H9 (cell line): ENCODE results near the gene CALN1. TPM values are rescaled to one million over a fixed set of nuclear protein-coding genes. Genes with fewer than 3 reads are reported as not detected.

Experiments used
- DNase-seq: peaks from one replicate; pipeline ENCODE4 v3.0.0-alpha.2; 2017
- H2AFZ ChIP-seq: one replicate; pipeline ENCODE4 v1.6.1; 2013; ENCODE audit warnings: mild to moderate bottlenecking, low read length, control low read depth, moderate library complexity
- H2AK5ac ChIP-seq: 2 replicates; pipeline ENCODE4 v1.6.1; 2013; ENCODE audit warnings: low read length, control low read depth, mixed read lengths; ENCODE audit not compliant: insufficient read length
- H2BK120ac ChIP-seq: one replicate; pipeline ENCODE4 v1.6.1; 2013; ENCODE audit warnings: low read depth, mild to moderate bottlenecking, low read length, control low read depth, inconsistent platforms; ENCODE audit not compliant: poor library complexity, severe bottlenecking
- H2BK12ac ChIP-seq: 2 replicates; pipeline ENCODE4 v1.6.1; 2013; ENCODE audit warnings: low read length, control low read depth, mixed read lengths, low read depth; ENCODE audit not compliant: insufficient read length
- H2BK15ac ChIP-seq: 2 replicates; pipeline ENCODE4 v1.6.1; 2013; ENCODE audit warnings: low read depth, low read length, control low read depth
- H2BK20ac ChIP-seq: one replicate; pipeline ENCODE4 v1.6.1; 2013; ENCODE audit warnings: low read depth, mild to moderate bottlenecking, low read length, control low read depth, inconsistent platforms; ENCODE audit not compliant: poor library complexity, severe bottlenecking
- H2BK5ac ChIP-seq: 2 replicates; pipeline ENCODE4 v1.6.1; 2013; ENCODE audit warnings: low read length, control low read depth, mixed read lengths; ENCODE audit not compliant: insufficient read length
- H3K14ac ChIP-seq: 2 replicates; pipeline ENCODE4 v1.6.1; 2013; ENCODE audit warnings: low read length, control low read depth; ENCODE audit not compliant: insufficient read depth
- H3K18ac ChIP-seq: 2 replicates; pipeline ENCODE4 v1.6.1; 2013; ENCODE audit warnings: low read depth, mild to moderate bottlenecking, mixed read lengths, low read length, control low read depth; ENCODE audit not compliant: insufficient read length
- H3K23ac ChIP-seq: 2 replicates; pipeline ENCODE4 v1.6.1; 2013; ENCODE audit warnings: low read length, control low read depth, mixed read lengths, low read depth; ENCODE audit not compliant: insufficient read length
- H3K23me2 ChIP-seq: 2 replicates; pipeline ENCODE4 v1.6.1; 2013; ENCODE audit warnings: low read depth, mild to moderate bottlenecking, mixed read lengths, low read length, control low read depth; ENCODE audit not compliant: insufficient read length, poor library complexity, severe bottlenecking
- H3K27ac ChIP-seq: 2 replicates; pipeline ENCODE4 v1.5.1; 2013; ENCODE audit warnings: low read length, control low read depth, mixed read lengths, low read depth; ENCODE audit not compliant: insufficient read length
- H3K27me3 ChIP-seq: 2 replicates; pipeline ENCODE4 v1.6.1; 2013; ENCODE audit warnings: low read length, control low read depth, inconsistent platforms; ENCODE audit not compliant: insufficient read depth
- H3K4ac ChIP-seq: 2 replicates; pipeline ENCODE4 v1.6.1; 2013; ENCODE audit warnings: low read depth, mild to moderate bottlenecking, control low read depth, inconsistent platforms, low read length, moderate library complexity
- H3K4me1 ChIP-seq: 2 replicates; pipeline ENCODE4 v1.6.1; 2013; ENCODE audit warnings: low read length, control low read depth, inconsistent platforms; ENCODE audit not compliant: insufficient read depth
- H3K4me2 ChIP-seq: 2 replicates; pipeline ENCODE4 v1.6.1; 2013; ENCODE audit warnings: low read length, control low read depth, mixed read lengths; ENCODE audit not compliant: insufficient read length, insufficient read depth
- H3K56ac ChIP-seq: 2 replicates; pipeline ENCODE4 v1.6.1; 2013; ENCODE audit warnings: low read depth, mild to moderate bottlenecking, mixed read lengths, low read length, control low read depth; ENCODE audit not compliant: insufficient read length
- H3K79me1 ChIP-seq: 2 replicates; pipeline ENCODE4 v1.6.1; 2013; ENCODE audit warnings: low read depth, mild to moderate bottlenecking, moderate library complexity, low read length, control low read depth, inconsistent platforms; ENCODE audit not compliant: insufficient read depth, poor library complexity, severe bottlenecking
- H3K79me2 ChIP-seq: 2 replicates; pipeline ENCODE4 v1.6.1; 2013; ENCODE audit warnings: low read length, control low read depth, inconsistent platforms; ENCODE audit not compliant: insufficient read depth
- H3K9ac ChIP-seq: 2 replicates; pipeline ENCODE4 v1.6.1; 2013; ENCODE audit warnings: low read length, control low read depth, mixed read lengths; ENCODE audit not compliant: insufficient read length; ENCODE audit errors: extremely low read depth
- H3K9me3 ChIP-seq: one replicate; pipeline ENCODE4 v1.6.1; 2013; ENCODE audit warnings: low read depth, low read length, inconsistent platforms; ENCODE audit not compliant: control insufficient read depth
- H3T11ph ChIP-seq: one replicate; pipeline ENCODE4 v1.6.1; 2013; ENCODE audit warnings: mild to moderate bottlenecking, low read length, control low read depth, inconsistent platforms
- H4K20me1 ChIP-seq: one replicate; pipeline ENCODE4 v1.6.1; 2013; ENCODE audit not compliant: control insufficient read depth, insufficient read length, insufficient read depth
- H4K5ac ChIP-seq: 2 replicates; pipeline ENCODE4 v1.6.1; 2013; ENCODE audit warnings: low read depth, mild to moderate bottlenecking, mixed read lengths, low read length, control low read depth; ENCODE audit not compliant: insufficient read length
- H4K8ac ChIP-seq: replicated peaks from 2 replicates; pipeline ENCODE4 v1.6.1; 2013; ENCODE audit warnings: low read length, control low read depth, mixed read lengths, low read depth; ENCODE audit not compliant: insufficient read length
- H4K91ac ChIP-seq: 2 replicates; pipeline ENCODE4 v1.6.1; 2013; ENCODE audit warnings: low read depth, mild to moderate bottlenecking, moderate library complexity, mixed read lengths, low read length, control low read depth; ENCODE audit not compliant: insufficient read length
- H3K27ac Mint-ChIP-seq, 3 experiments: 2 replicates in 2 of 3; 3 replicates in 1 of 3; pipeline ENCODE4 v1.8.0; 2020 to 2021; ENCODE audit warnings: mixed read lengths in 3 of 3, mild to moderate bottlenecking in 1 of 3, moderate library complexity in 1 of 3
- H3K27me3 Mint-ChIP-seq: 2 replicates; pipeline ENCODE4 v1.8.0; 2021; ENCODE audit warnings: low read depth, mild to moderate bottlenecking, moderate library complexity, mixed read lengths
- H3K36me3 Mint-ChIP-seq, 3 experiments: 2 replicates in 2 of 3; 3 replicates in 1 of 3; pipeline ENCODE4 v1.8.0; 2020 to 2021; ENCODE audit warnings: low read depth in 3 of 3, mixed read lengths in 3 of 3; ENCODE audit not compliant: insufficient read depth in 1 of 3
- H3K4me1 Mint-ChIP-seq, 2 experiments: 2 replicates each; pipeline ENCODE4 v1.8.0; 2020; ENCODE audit warnings: mixed read lengths in 2 of 2
- H3K4me3 Mint-ChIP-seq, 2 experiments: 2 replicates in 1 of 2; 3 replicates in 1 of 2; pipeline ENCODE4 v1.8.0; 2020 to 2021; ENCODE audit warnings: mild to moderate bottlenecking in 2 of 2, mixed read lengths in 2 of 2, moderate library complexity in 1 of 2
- H3K9me3 Mint-ChIP-seq, 2 experiments: 2 replicates in 1 of 2; 3 replicates in 1 of 2; pipeline ENCODE4 v1.8.0; 2020; ENCODE audit warnings: mild to moderate bottlenecking in 2 of 2, mixed read lengths in 2 of 2, moderate library complexity in 1 of 2
- CTCF ChIP-seq: fragments of 200-600 bp; sonication (generic); conservative IDR thresholded peaks from 3 replicates; pipeline ENCODE4 v1.8.0; 2021; ENCODE audit warnings: antibody characterized with exemption, mild to moderate bottlenecking
- WGBS: extraction: QIAGEN DNeasy Blood & Tissue Kit; methylation state at CpG from one replicate; pipeline ENCODE4 v1.1.7; 2013; ENCODE audit warnings: missing lambda C conversion rate, low lambda C conversion rate, mixed read lengths; ENCODE audit not compliant: insufficient read length; ENCODE audit errors: extremely low coverage; 5-methylcytosine and 5-hydroxymethylcytosine counted together
- total RNA-seq: library from RNA; stranded (reverse); gene quantifications from 2 replicates; pipeline ENCODE4 v1.2.1, GENCODE V29; 2021

CALN1 gene
- total RNA-seq, 1 experiment from 2014 or later: 2.8 TPM

GRCh38 chr7:72217151-72217550 lies 195.0 kb downstream of the CALN1 start:
- H3T11ph ChIP-seq: no peak overlapping the region
- Mint-ChIP-seq H3K9me3 (peaks cover 0 to 2% of the 10 kb centered on the region in 2 experiments; a peak in 1 of 5 replicates), H3K4me1 (peaks cover 0 to 4% of the 10 kb centered on the region in 2 experiments; a peak in 2 of 4 replicates), H3K27me3 (no peaks in the 10 kb centered on the region), H3K4me3 (no peak overlapping the region), H3K27ac (no peak overlapping the region; a peak in 1 of 7 replicates), H3K36me3 (peaks cover 0 to 2% (median 2%) of the 10 kb centered on the region in 3 experiments; a peak in 1 of 7 replicates)
- H3K27ac ChIP-seq: no peak overlapping the region
- no peaks in the 10 kb centered on the region for H4K20me1 ChIP-seq
- no peak overlapping the region for H3K4ac ChIP-seq
- DNase-seq: no peak
- H2BK15ac ChIP-seq: no peak overlapping the region
- no peak overlapping the region for H2BK12ac ChIP-seq
- no peak overlapping the region for H3K9ac ChIP-seq
- H2AFZ ChIP-seq: no peak overlapping the region
- H3K18ac ChIP-seq: no peak overlapping the region
- no peak overlapping the region for H3K14ac ChIP-seq
- H2AK5ac ChIP-seq: no peak overlapping the region
- TF ChIP-seq CTCF: no peak
- H3K79me1 ChIP-seq: no peaks in the 10 kb centered on the region
- H2BK20ac ChIP-seq: no peak overlapping the region
- H3K23me2 ChIP-seq: no peaks in the 10 kb centered on the region
- no peaks in the 10 kb centered on the region for H3K27me3 ChIP-seq
- H3K4me2 ChIP-seq: no peak overlapping the region
- H4K8ac ChIP-seq: no peak overlapping the region
- no peak overlapping the region for H4K91ac ChIP-seq
- H3K9me3 ChIP-seq: no peaks in the 10 kb centered on the region
- H2BK5ac ChIP-seq: no peak overlapping the region
- no peak overlapping the region for H2BK120ac ChIP-seq
- no peaks in the 10 kb centered on the region for H3K79me2 ChIP-seq
- H3K4me1 ChIP-seq: no peaks in the 10 kb centered on the region
- no peak overlapping the region for H3K56ac ChIP-seq
- no CpG with 5 or more reads among the region's 5 CpGs for WGBS
- no peak overlapping the region for H4K5ac ChIP-seq
- no peak overlapping the region for H3K23ac ChIP-seq
